SU-DHL-6 (cell line): Measurements from ENCODE around the gene IL27RA.

ENCODE experiments used
- H2AFZ ChIP-seq: fragments of 200-600 bp; sonication (generic); 2 replicates; pipeline ENCODE4 v1.6.1; 2014; ENCODE audit warnings: low read depth, mild to moderate bottlenecking, moderate library complexity, mixed read lengths, antibody characterized with exemption, low read length; ENCODE audit not compliant: severe bottlenecking
- H3F3A ChIP-seq: fragments of 200-600 bp; shearing (Covaris generic); 2 replicates; pipeline ENCODE4 v1.6.0; 2016; ENCODE audit warnings: antibody characterized with exemption, mild to moderate bottlenecking; ENCODE audit not compliant: insufficient read depth
- H3K27ac ChIP-seq: fragments of 200-600 bp; sonication (generic); 2 replicates; pipeline ENCODE4 v1.5.1; 2016; ENCODE audit warnings: low read depth, mild to moderate bottlenecking, low read length, moderate library complexity, mixed read lengths
- H3K27me3 ChIP-seq: fragments of 200-600 bp; sonication (generic), shearing (Covaris generic); 2 replicates; pipeline ENCODE4 v1.6.0; 2014; ENCODE audit warnings: mild to moderate bottlenecking, low read length
- H3K36me3 ChIP-seq: fragments of 200-600 bp; sonication (generic); 2 replicates; pipeline ENCODE4 v1.6.1; 2014; ENCODE audit warnings: mild to moderate bottlenecking, low read length, mixed read lengths
- H3K4me2 ChIP-seq: fragments of 300-600, 200-600 bp; shearing (Covaris generic), sonication (generic); 2 replicates; pipeline ENCODE4 v1.6.0; 2014; ENCODE audit warnings: low read length, low read depth, mild to moderate bottlenecking; ENCODE audit not compliant: poor library complexity, severe bottlenecking
- H3K4me3 ChIP-seq: fragments of 200-600 bp; sonication (generic); 2 replicates; pipeline ENCODE4 v1.5.1; 2014; ENCODE audit warnings: antibody characterized with exemption, low read length, mild to moderate bottlenecking, mixed read lengths; ENCODE audit not compliant: insufficient read depth, poor library complexity, severe bottlenecking
- H3K79me2 ChIP-seq: fragments of 200-600 bp; sonication (generic); 2 replicates; pipeline ENCODE4 v1.6.1; 2014; ENCODE audit warnings: mild to moderate bottlenecking, low read length, moderate library complexity; ENCODE audit not compliant: insufficient read depth
- H3K9ac ChIP-seq: fragments of 200-600 bp; sonication (generic); 2 replicates; pipeline ENCODE4 v1.7.0; 2014; ENCODE audit warnings: mild to moderate bottlenecking, low read length
- H3K9me2 ChIP-seq: fragments of 200-600 bp; sonication (generic); replicated peaks from 2 replicates; pipeline ENCODE4 v1.6.1; 2014; ENCODE audit warnings: low read length; ENCODE audit not compliant: insufficient read depth
- H3K9me3 ChIP-seq: fragments of 200-600 bp; sonication (generic); 2 replicates; pipeline ENCODE4 v1.6.1; 2014; ENCODE audit warnings: low read length, mixed read lengths; ENCODE audit not compliant: insufficient read depth
- H4K20me1 ChIP-seq: fragments of 200-600 bp; sonication (generic); 2 replicates; pipeline ENCODE4 v1.6.1; 2014; ENCODE audit warnings: low read depth, mild to moderate bottlenecking, antibody characterized with exemption, low read length, moderate library complexity, mixed read lengths
- EZH2phosphoT487 ChIP-seq: fragments of 200-600 bp; sonication (generic), shearing (Covaris generic); conservative IDR thresholded peaks from 2 replicates; pipeline ENCODE4 v1.6.1; 2018; ENCODE audit warnings: mild to moderate bottlenecking, antibody characterized with exemption, low read length, moderate library complexity, mixed read lengths
- TF ChIP-seq, protein P1 (sequence below): fragments of 200-600 bp; sonication (generic); IDR thresholded peaks from one replicate; pipeline ENCODE4 v1.5.1; 2017; ENCODE audit warnings: antibody characterized with exemption, mild to moderate bottlenecking, low read length, moderate library complexity; ENCODE audit not compliant: insufficient read depth, poor library complexity, severe bottlenecking

IL27RA gene

GRCh38 chr19:14096272-14096992 is 64.9 kb downstream of the IL27RA start:
- H3K9me2 ChIP-seq, result no peaks in the 10 kb centered on the region
- TF ChIP-seq, protein P1, sequence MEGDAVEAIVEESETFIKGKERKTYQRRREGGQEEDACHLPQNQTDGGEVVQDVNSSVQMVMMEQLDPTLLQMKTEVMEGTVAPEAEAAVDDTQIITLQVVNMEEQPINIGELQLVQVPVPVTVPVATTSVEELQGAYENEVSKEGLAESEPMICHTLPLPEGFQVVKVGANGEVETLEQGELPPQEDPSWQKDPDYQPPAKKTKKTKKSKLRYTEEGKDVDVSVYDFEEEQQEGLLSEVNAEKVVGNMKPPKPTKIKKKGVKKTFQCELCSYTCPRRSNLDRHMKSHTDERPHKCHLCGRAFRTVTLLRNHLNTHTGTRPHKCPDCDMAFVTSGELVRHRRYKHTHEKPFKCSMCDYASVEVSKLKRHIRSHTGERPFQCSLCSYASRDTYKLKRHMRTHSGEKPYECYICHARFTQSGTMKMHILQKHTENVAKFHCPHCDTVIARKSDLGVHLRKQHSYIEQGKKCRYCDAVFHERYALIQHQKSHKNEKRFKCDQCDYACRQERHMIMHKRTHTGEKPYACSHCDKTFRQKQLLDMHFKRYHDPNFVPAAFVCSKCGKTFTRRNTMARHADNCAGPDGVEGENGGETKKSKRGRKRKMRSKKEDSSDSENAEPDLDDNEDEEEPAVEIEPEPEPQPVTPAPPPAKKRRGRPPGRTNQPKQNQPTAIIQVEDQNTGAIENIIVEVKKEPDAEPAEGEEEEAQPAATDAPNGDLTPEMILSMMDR, result no peak
- TF ChIP-seq EZH2phosphoT487, result no peak
- no peak overlapping the region for H3K9ac ChIP-seq
- H4K20me1 ChIP-seq, result no peaks in the 10 kb centered on the region
- no peak overlapping the region for H3K27ac ChIP-seq
- no peaks in the 10 kb centered on the region for H3K36me3 ChIP-seq
- no peak overlapping the region for H3K4me2 ChIP-seq
- H3K4me3 ChIP-seq, result no peak overlapping the region
- no peak overlapping the region for H2AFZ ChIP-seq
- no peaks in the 10 kb centered on the region for H3K9me3 ChIP-seq
- H3K79me2 ChIP-seq, result no peaks in the 10 kb centered on the region
- H3F3A ChIP-seq, result peaks cover 8% of the 10 kb centered on the region; the same call in 1 of the 2 replicates
- no peaks in the 10 kb centered on the region for H3K27me3 ChIP-seq

DNA sequence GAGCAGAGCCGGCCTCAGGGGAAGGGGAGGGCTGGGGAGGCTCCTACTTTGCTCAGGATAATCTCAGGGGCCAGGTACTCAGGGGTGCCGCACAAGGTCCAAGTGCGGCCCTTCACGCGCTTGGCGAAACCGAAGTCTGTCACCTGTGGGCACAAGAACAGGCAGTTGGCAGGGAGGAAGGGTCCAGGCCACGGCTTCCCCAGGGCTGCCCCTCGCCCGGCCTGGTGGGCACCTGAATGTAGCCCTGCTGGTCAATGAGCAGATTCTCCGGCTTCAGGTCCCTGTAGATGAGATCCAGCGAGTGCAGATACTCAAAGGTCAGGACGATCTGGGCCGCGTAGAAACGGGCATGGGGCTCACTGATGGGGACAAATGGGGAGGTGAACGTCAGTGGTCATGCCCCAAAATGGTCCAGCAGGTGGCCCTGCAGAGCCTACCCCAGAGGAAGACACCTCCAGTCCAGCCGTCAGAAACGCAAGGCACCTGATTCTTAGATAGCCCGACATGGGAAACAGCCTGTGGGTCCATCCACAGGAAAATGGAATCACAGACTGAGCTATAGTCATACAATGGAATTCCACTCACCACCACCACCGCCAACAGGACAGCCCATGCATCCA is 66.1 kb downstream of the IL27RA start:
- H3K79me2 ChIP-seq, result no peaks in the 10 kb centered on the region
- H3K27me3 ChIP-seq, result no peaks in the 10 kb centered on the region
- H4K20me1 ChIP-seq, result no peaks in the 10 kb centered on the region
- no peak overlapping the region for H2AFZ ChIP-seq
- H3K4me3 ChIP-seq, result no peak overlapping the region
- H3K9me2 ChIP-seq, result no peaks in the 10 kb centered on the region
- H3F3A ChIP-seq, result peaks cover 8% of the 10 kb centered on the region; the same call in 1 of the 2 replicates
- H3K36me3 ChIP-seq, result no peaks in the 10 kb centered on the region
- no peak for TF ChIP-seq EZH2phosphoT487
- TF ChIP-seq, protein P1, result no peak
- H3K4me2 ChIP-seq, result no peak overlapping the region
- H3K27ac ChIP-seq, result no peak overlapping the region
- no peak overlapping the region for H3K9ac ChIP-seq
- H3K9me3 ChIP-seq, result no peaks in the 10 kb centered on the region

- Histone ChIP-seq H4K20me1 (no peaks in the 10 kb centered on the region), H3K9me3 (no peaks in the 10 kb centered on the region), H3F3A (peaks cover 3% of the 10 kb centered on the region; the same call in 1 of the 2 replicates), H3K9ac (no peak overlapping the region), H3K79me2 (no peaks in the 10 kb centered on the region), H2AFZ (no peak overlapping the region), H3K4me3 (no peak overlapping the region), H3K9me2 (no peaks in the 10 kb centered on the region), H3K27me3 (no peaks in the 10 kb centered on the region), H3K4me2 (no peak overlapping the region), H3K36me3 (peaks cover 2% of the 10 kb centered on the region; the same call in 1 of the 2 replicates), H3K27ac (no peak overlapping the region)
- TF ChIP-seq, protein P1, result no peak
- TF ChIP-seq EZH2phosphoT487, result no peak
These were observed 69.5 kb downstream of the IL27RA start for GRCh38 chr19:14101003-14101545.
